OCI-LY3 (cell line): ENCODE results near the gene PRKCE.
A peak's percentile ranks its signal among the peaks of the same experiment; 100 is the strongest.

ENCODE experiments used
- H2AFZ ChIP-seq: fragments of 200-600, 300-600 bp; shearing (Covaris generic); 2 replicates; pipeline ENCODE4 v1.6.0; 2014; ENCODE audit warnings: antibody characterized with exemption, low read depth, low read length
- H3K27ac ChIP-seq: fragments of 200-600, 300-600 bp; sonication (generic); 2 replicates; pipeline ENCODE4 v1.5.1; 2014; ENCODE audit warnings: mild to moderate bottlenecking, low read length, moderate library complexity, mixed read lengths
- H3K27me3 ChIP-seq: fragments of 200-600, 300-600 bp; sonication (generic); 2 replicates; pipeline ENCODE4 v1.6.1; 2014; ENCODE audit warnings: low read depth, low read length, mixed read lengths
- H3K36me3 ChIP-seq: fragments of 200-600, 300-600 bp; sonication (generic); replicated peaks from 2 replicates; pipeline ENCODE3; 2014; ENCODE audit warnings: low read depth, low read length, mixed read lengths
- H3K4me1 ChIP-seq: fragments of 300-600, 200-600 bp; sonication (generic); 2 replicates; pipeline ENCODE4 v1.6.1; 2014; ENCODE audit warnings: low read length, mixed read lengths
- H3K4me2 ChIP-seq: fragments of 200-600, 300-600 bp; sonication (generic); 2 replicates; pipeline ENCODE4 v1.6.1; 2014; ENCODE audit warnings: low read length, mixed read lengths
- H3K4me3 ChIP-seq: fragments of 300-600, 200-600 bp; sonication (generic); 2 replicates; pipeline ENCODE4 v1.5.1; 2014; ENCODE audit warnings: antibody characterized with exemption, mild to moderate bottlenecking, low read length, moderate library complexity
- H3K79me2 ChIP-seq: fragments of 300-600, 200-600 bp; shearing (Covaris generic); 2 replicates; pipeline ENCODE4 v1.6.1; 2014; ENCODE audit warnings: mild to moderate bottlenecking, low read length, mixed read lengths
- H3K9ac ChIP-seq: fragments of 300-600, 200-600 bp; shearing (Covaris generic); 2 replicates; pipeline ENCODE4 v1.6.0; 2014; ENCODE audit warnings: mild to moderate bottlenecking, low read length, moderate library complexity
- H3K9me3 ChIP-seq: fragments of 200-600, 300-600 bp; shearing (Covaris generic); 2 replicates; pipeline ENCODE4 v1.6.1; 2014; ENCODE audit warnings: low read length, mixed read lengths; ENCODE audit not compliant: insufficient read depth
- H4K20me1 ChIP-seq: fragments of 200-600, 300-600 bp; sonication (generic); 2 replicates; pipeline ENCODE4 v1.6.1; 2016; ENCODE audit warnings: low read length, mixed read lengths; ENCODE audit not compliant: insufficient read depth
- CTCF ChIP-seq: fragments of 200-600, 300-600 bp; sonication (generic); IDR thresholded peaks from 2 replicates; pipeline ENCODE4 v1.5.1; 2014; ENCODE audit warnings: antibody characterized with exemption, low read length, low read depth
- EZH2phosphoT487 ChIP-seq: fragments of 200-600 bp; shearing (Covaris generic); IDR thresholded peaks from 2 replicates; pipeline ENCODE4 v1.6.1; 2018; ENCODE audit warnings: antibody characterized with exemption, mixed run types, low read depth

The PRKCE gene

GRCh38 chr2:45876611-45877010 is 225.1 kb downstream of the PRKCE start:
- no peak overlapping the region for H3K4me3 ChIP-seq
- no peak overlapping the region for H3K27ac ChIP-seq
- no peak overlapping the region for H3K4me2 ChIP-seq
- H3K9me3 ChIP-seq = peaks cover 7% of the 10 kb centered on the region
- H3K9ac ChIP-seq = no peak overlapping the region
- H2AFZ ChIP-seq = no peak overlapping the region
- peaks cover 4% of the 10 kb centered on the region for H3K36me3 ChIP-seq
- H4K20me1 ChIP-seq = no peaks in the 10 kb centered on the region
- TF ChIP-seq EZH2phosphoT487 = no peak
- TF ChIP-seq CTCF = no peak
- H3K4me1 ChIP-seq = peaks cover 3% of the 10 kb centered on the region; the same call in 1 of the 2 replicates
- H3K27me3 ChIP-seq = no peaks in the 10 kb centered on the region
- no peaks in the 10 kb centered on the region for H3K79me2 ChIP-seq

- Histone ChIP-seq H3K4me3 (no peak overlapping the region), H2AFZ (no peak overlapping the region), H3K4me1 (peaks cover 3% of the 10 kb centered on the region; the same call in 1 of the 2 replicates), H4K20me1 (no peaks in the 10 kb centered on the region), H3K27ac (no peak overlapping the region), H3K27me3 (no peaks in the 10 kb centered on the region), H3K36me3 (peaks cover 4% of the 10 kb centered on the region), H3K9me3 (peaks cover 7% of the 10 kb centered on the region), H3K79me2 (no peaks in the 10 kb centered on the region), H3K9ac (no peak overlapping the region), H3K4me2 (no peak overlapping the region; the same call in 1 of the 2 replicates)
- TF ChIP-seq EZH2phosphoT487 = no peak
- TF ChIP-seq CTCF = peak; percentile 48
Measured at GRCh38 chr2:45879406-45879805, 227.9 kb downstream of the PRKCE start.

GRCh38 chr2:45879936-45880335 is 228.5 kb downstream of the PRKCE start:
- Histone ChIP-seq H3K9ac (no peak overlapping the region), H3K79me2 (no peaks in the 10 kb centered on the region), H4K20me1 (no peaks in the 10 kb centered on the region)

GRCh38 chr2:45881970-45882581 is 230.6 kb downstream of the PRKCE start:
- Histone ChIP-seq H3K9ac (no peak overlapping the region), H3K27me3 (no peaks in the 10 kb centered on the region), H3K4me1 (peaks cover 8% of the 10 kb centered on the region; the same call in 1 of the 2 replicates), H3K4me2 (no peak overlapping the region), H3K79me2 (no peaks in the 10 kb centered on the region), H2AFZ (no peak overlapping the region), H4K20me1 (no peaks in the 10 kb centered on the region), H3K36me3 (no peaks in the 10 kb centered on the region), H3K4me3 (no peak overlapping the region), H3K27ac (no peak overlapping the region), H3K9me3 (no peaks in the 10 kb centered on the region)
- no peak for TF ChIP-seq EZH2phosphoT487
- TF ChIP-seq CTCF = no peak

More at GRCh38 chr2:45879936-45880335, 228.5 kb downstream of the PRKCE start:
- no peak overlapping the region for H3K4me3 ChIP-seq
- peaks cover 4% of the 10 kb centered on the region for H3K36me3 ChIP-seq
- H3K9me3 ChIP-seq = peaks cover 7% of the 10 kb centered on the region
- peaks cover 3% of the 10 kb centered on the region; the same call in 1 of the 2 replicates for H3K4me1 ChIP-seq
- H3K27me3 ChIP-seq = no peaks in the 10 kb centered on the region
- TF ChIP-seq EZH2phosphoT487 = no peak
- TF ChIP-seq CTCF = no peak
- H2AFZ ChIP-seq = no peak overlapping the region
- H3K27ac ChIP-seq = no peak overlapping the region
- no peak overlapping the region for H3K4me2 ChIP-seq
